IPS-18a (cell line): Measurements from ENCODE around the gene OR6K2.

ENCODE experiments used
- H3K27ac ChIP-seq: one replicate; pipeline ENCODE4 v1.5.1; 2013; ENCODE audit warnings: low read length
- H3K27me3 ChIP-seq: one replicate; pipeline ENCODE4 v1.6.1; 2013; ENCODE audit warnings: mild to moderate bottlenecking, low read length; ENCODE audit not compliant: control insufficient read depth, insufficient read depth
- H3K36me3 ChIP-seq: one replicate; pipeline ENCODE4 v1.6.1; 2013; ENCODE audit warnings: low read depth, low read length; ENCODE audit not compliant: control insufficient read depth
- H3K4me1 ChIP-seq: one replicate; pipeline ENCODE4 v1.6.1; 2013; ENCODE audit warnings: low read depth, low read length; ENCODE audit not compliant: control insufficient read depth
- H3K4me3 ChIP-seq: one replicate; pipeline ENCODE4 v1.5.1; 2013; ENCODE audit warnings: low read length
- H3K9ac ChIP-seq: one replicate; pipeline ENCODE4 v1.6.1; 2013; ENCODE audit warnings: mild to moderate bottlenecking, low read length, moderate library complexity
- H3K9me3 ChIP-seq: one replicate; pipeline ENCODE4 v1.6.1; 2013; ENCODE audit warnings: low read depth, low read length; ENCODE audit not compliant: control insufficient read depth

The OR6K2 gene, protein sequence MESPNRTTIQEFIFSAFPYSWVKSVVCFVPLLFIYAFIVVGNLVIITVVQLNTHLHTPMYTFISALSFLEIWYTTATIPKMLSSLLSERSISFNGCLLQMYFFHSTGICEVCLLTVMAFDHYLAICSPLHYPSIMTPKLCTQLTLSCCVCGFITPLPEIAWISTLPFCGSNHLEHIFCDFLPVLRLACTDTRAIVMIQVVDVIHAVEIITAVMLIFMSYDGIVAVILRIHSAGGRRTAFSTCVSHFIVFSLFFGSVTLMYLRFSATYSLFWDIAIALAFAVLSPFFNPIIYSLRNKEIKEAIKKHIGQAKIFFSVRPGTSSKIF

GRCh38 chr1:158700552-158700951 lies at the start of gene OR6K2:
Gene OR6K2, minus strand, starts transcription at chr1:158700652. Its CDS starts 0 bp downstream, at chr1:158700652.
- no peaks in the 10 kb centered on the region for H3K36me3 ChIP-seq
- H3K9me3 ChIP-seq, result no peaks in the 10 kb centered on the region
- no peaks in the 10 kb centered on the region for H3K27me3 ChIP-seq
- H3K4me3 ChIP-seq, result no peak within 1 kb of the TSS
- H3K9ac ChIP-seq, result no peak within 1 kb of the TSS
- H3K27ac ChIP-seq, result no peak within 1 kb of the TSS
- no peaks in the 10 kb centered on the region for H3K4me1 ChIP-seq

DNA sequence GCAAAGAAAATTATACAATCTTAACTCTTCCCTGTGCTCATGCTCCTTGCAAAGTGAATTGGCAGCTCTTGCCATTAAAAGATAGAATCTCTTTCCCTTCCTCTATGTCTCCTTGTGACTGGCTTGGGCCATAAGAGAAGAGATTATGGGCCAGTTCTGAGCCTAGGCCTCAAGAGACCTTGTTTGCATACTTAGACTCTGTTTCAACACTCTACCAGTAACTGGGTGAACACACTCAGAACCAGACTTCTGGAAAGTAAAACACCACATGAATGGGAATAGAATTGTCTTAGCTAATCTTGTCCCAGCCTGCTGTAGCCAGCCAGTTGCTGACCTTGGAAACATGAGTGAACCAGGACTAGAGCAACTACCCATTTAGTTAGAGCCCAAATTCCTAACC lies 35.4 kb upstream of the OR6K2 start:
- no peaks in the 10 kb centered on the region for H3K4me1 ChIP-seq
- H3K27me3 ChIP-seq, result no peaks in the 10 kb centered on the region
- no peaks in the 10 kb centered on the region for H3K36me3 ChIP-seq
- H3K4me3 ChIP-seq, result no peak overlapping the region
- no peaks in the 10 kb centered on the region for H3K9me3 ChIP-seq
- H3K9ac ChIP-seq, result no peak overlapping the region
- H3K27ac ChIP-seq, result no peak overlapping the region

GRCh38 chr1:158732524-158732923 lies 32.1 kb upstream of the OR6K2 start:
- Histone ChIP-seq H3K4me1 (no peaks in the 10 kb centered on the region), H3K27me3 (no peaks in the 10 kb centered on the region), H3K27ac (no peak overlapping the region), H3K36me3 (no peaks in the 10 kb centered on the region), H3K9me3 (no peaks in the 10 kb centered on the region), H3K4me3 (no peak overlapping the region), H3K9ac (no peak overlapping the region)

- Histone ChIP-seq H3K4me1 (no peaks in the 10 kb centered on the region), H3K4me3 (no peak overlapping the region)
Observed at GRCh38 chr1:158731707-158732106, 31.3 kb upstream of the OR6K2 start.

GRCh38 chr1:158730453-158730852 lies 30.0 kb upstream of the OR6K2 start:
- Histone ChIP-seq H3K4me3 (no peak overlapping the region), H3K4me1 (no peaks in the 10 kb centered on the region), H3K9me3 (no peaks in the 10 kb centered on the region), H3K36me3 (no peaks in the 10 kb centered on the region), H3K27ac (no peak overlapping the region), H3K27me3 (no peaks in the 10 kb centered on the region), H3K9ac (no peak overlapping the region)

More at GRCh38 chr1:158731707-158732106, 31.3 kb upstream of the OR6K2 start:
- Histone ChIP-seq H3K27ac (no peak overlapping the region), H3K9ac (no peak overlapping the region), H3K27me3 (no peaks in the 10 kb centered on the region), H3K36me3 (no peaks in the 10 kb centered on the region), H3K9me3 (no peaks in the 10 kb centered on the region)

- Histone ChIP-seq H3K27ac (no peak overlapping the region), H3K4me1 (no peaks in the 10 kb centered on the region), H3K9me3 (no peaks in the 10 kb centered on the region), H3K36me3 (no peaks in the 10 kb centered on the region), H3K9ac (no peak overlapping the region), H3K27me3 (no peaks in the 10 kb centered on the region), H3K4me3 (no peak overlapping the region)
Observed at GRCh38 chr1:158728510-158729225, 28.2 kb upstream of the OR6K2 start.

DNA sequence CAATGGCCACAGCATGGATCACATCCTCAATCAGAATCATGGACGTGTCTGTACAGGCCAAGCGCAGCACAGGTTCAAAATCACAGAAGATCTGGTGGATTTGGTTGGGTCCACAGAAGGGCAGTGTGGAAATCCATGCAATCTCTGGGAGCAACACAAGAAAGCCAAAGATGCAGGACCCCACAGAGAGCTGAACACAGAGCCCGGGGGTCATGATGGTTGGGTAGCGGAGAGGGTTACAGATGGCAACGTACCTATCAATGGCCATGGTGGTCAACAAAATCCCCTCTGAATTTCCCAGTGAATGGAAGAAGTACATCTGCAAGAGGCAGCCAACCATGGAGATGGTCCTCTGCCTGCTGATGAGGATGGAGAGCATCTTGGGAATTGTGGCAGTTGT lies 24.0 kb upstream of the OR6K2 start:
- Histone ChIP-seq H3K9me3 (no peaks in the 10 kb centered on the region), H3K36me3 (no peaks in the 10 kb centered on the region), H3K4me1 (no peaks in the 10 kb centered on the region), H3K9ac (no peak overlapping the region), H3K27me3 (no peaks in the 10 kb centered on the region), H3K4me3 (no peak overlapping the region), H3K27ac (no peak overlapping the region)

GRCh38 chr1:158720620-158721019 lies 20.2 kb upstream of the OR6K2 start, which contains the start of gene OR6K3:
Gene OR6K3, minus strand, starts transcription at chr1:158720720. Its CDS starts 2,605 bp downstream, at chr1:158718115.
- Histone ChIP-seq H3K9me3 (no peaks in the 10 kb centered on the region), H3K27me3 (no peaks in the 10 kb centered on the region), H3K4me3 (no peak within 1 kb of the TSS), H3K36me3 (no peaks in the 10 kb centered on the region), H3K9ac (no peak within 1 kb of the TSS), H3K27ac (no peak within 1 kb of the TSS), H3K4me1 (no peaks in the 10 kb centered on the region)

DNA sequence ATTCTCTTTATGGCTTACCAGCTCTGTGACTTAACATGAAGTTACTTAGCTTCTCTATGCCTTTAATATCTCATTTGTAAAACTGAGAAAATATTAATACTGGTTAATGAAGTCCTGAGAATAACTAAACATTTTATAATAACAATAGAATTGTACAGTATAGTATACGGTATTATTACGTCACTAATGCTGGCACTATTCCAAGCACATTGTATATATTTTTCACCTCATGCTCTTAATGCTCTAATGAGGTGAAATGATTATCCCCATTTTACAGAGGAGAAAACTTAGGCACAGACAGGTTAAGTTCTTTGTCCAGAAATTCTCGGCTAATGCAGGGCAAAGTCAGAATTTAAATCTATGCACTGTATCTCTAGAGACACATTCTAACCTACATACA lies 19.2 kb upstream of the OR6K2 start:
- Histone ChIP-seq H3K36me3 (no peaks in the 10 kb centered on the region), H3K4me1 (no peaks in the 10 kb centered on the region), H3K27me3 (no peaks in the 10 kb centered on the region), H3K4me3 (no peak overlapping the region), H3K27ac (no peak overlapping the region), H3K9ac (no peak overlapping the region), H3K9me3 (no peaks in the 10 kb centered on the region)

DNA sequence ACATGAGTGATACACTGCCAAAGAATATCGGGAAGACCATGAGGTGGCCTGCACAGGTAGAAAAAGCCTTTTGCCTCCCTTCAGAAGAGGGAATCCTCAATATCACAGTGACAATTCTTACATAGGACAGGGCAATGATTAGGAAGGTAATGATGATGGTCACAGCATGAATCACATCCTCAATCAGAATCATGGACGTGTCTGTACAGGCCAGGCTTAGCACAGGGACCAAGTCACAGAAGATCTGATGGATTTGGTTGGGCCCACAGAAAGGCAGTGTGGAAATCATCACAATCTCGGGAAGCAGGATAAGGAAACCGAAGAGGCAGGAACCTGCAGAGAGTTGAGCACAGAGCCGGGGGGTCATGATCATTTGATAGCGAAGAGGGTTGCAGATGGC lies 16.9 kb upstream of the OR6K2 start:
- Histone ChIP-seq H3K36me3 (no peaks in the 10 kb centered on the region), H3K4me1 (no peaks in the 10 kb centered on the region), H3K27me3 (no peaks in the 10 kb centered on the region), H3K9me3 (no peaks in the 10 kb centered on the region), H3K27ac (no peak overlapping the region), H3K4me3 (no peak overlapping the region), H3K9ac (no peak overlapping the region)

DNA sequence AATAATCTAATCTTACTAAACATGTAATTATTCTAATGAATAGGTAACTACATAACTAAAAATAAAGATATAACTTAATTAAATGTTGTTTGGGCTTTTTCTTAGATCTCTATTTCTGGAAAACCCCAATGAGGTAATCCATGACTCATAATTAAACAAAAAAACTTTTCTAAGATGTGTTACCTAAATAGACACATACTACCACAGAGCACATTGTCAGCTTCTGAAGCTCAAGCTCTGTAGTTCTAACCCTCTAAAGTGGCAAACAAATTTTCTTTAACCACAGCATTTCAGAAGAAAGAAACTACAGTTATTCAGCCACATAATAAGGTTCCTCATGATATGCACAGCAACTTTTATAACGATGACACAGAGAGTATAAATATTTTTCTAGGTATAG lies 15.9 kb upstream of the OR6K2 start:
- Histone ChIP-seq H3K9me3 (no peaks in the 10 kb centered on the region), H3K27ac (no peak overlapping the region), H3K4me1 (no peaks in the 10 kb centered on the region), H3K27me3 (no peaks in the 10 kb centered on the region), H3K9ac (no peak overlapping the region), H3K4me3 (no peak overlapping the region), H3K36me3 (no peaks in the 10 kb centered on the region)

GRCh38 chr1:158714754-158715153 lies 14.3 kb upstream of the OR6K2 start:
- H3K9me3 ChIP-seq, result no peaks in the 10 kb centered on the region
- H3K4me3 ChIP-seq, result no peak overlapping the region
- no peaks in the 10 kb centered on the region for H3K36me3 ChIP-seq
- H3K9ac ChIP-seq, result no peak overlapping the region
- no peak overlapping the region for H3K27ac ChIP-seq
- no peaks in the 10 kb centered on the region for H3K27me3 ChIP-seq
- H3K4me1 ChIP-seq, result no peaks in the 10 kb centered on the region
